Liver (tissue), 9 donors: ENCODE data around the gene USP15. TPM values are rescaled to one million over a fixed set of nuclear protein-coding genes. Genes with fewer than 3 reads are reported as not detected.

Experiments
- DNase-seq: peaks from one replicate; pipeline ENCODE4 v3.0.0-alpha.2; 2017; ENCODE audit warnings: low spot score
- H3K27ac ChIP-seq, 2 donors: one replicate each; pipeline ENCODE4 v1.7.0; 2013; ENCODE audit warnings: inconsistent platforms in 2 of 2, low read length in 2 of 2, control low read depth in 1 of 2, low read depth in 1 of 2, mild to moderate bottlenecking in 1 of 2
- H3K27me3 ChIP-seq, 4 donors: one replicate each; pipeline versions ENCODE4 v1.6.1 to v1.7.0; 2013; ENCODE audit warnings: low read length in 3 of 4, inconsistent platforms in 1 of 4, mild to moderate bottlenecking in 1 of 4, moderate library complexity in 1 of 4; ENCODE audit not compliant: control insufficient read depth in 4 of 4, insufficient read depth in 4 of 4
- H3K36me3 ChIP-seq, 4 donors: one replicate each; pipeline versions ENCODE4 v1.6.1 to v1.7.0; 2013; ENCODE audit warnings: low read length in 3 of 4, mild to moderate bottlenecking in 3 of 4, low read depth in 1 of 4, moderate library complexity in 1 of 4; ENCODE audit not compliant: control insufficient read depth in 4 of 4, insufficient read depth in 3 of 4
- H3K4me1 ChIP-seq, 4 donors: one replicate each; pipeline versions ENCODE4 v1.6.1 to v1.7.0; 2013; ENCODE audit warnings: low read length in 3 of 4, mild to moderate bottlenecking in 3 of 4, moderate library complexity in 1 of 4; ENCODE audit not compliant: control insufficient read depth in 4 of 4, insufficient read depth in 4 of 4
- H3K4me3 ChIP-seq, 3 donors: one replicate each; pipeline versions ENCODE4 v1.6.1 to v1.7.0; 2013; ENCODE audit warnings: low read length in 3 of 3, control low read depth in 1 of 3, low read depth in 1 of 3, mild to moderate bottlenecking in 1 of 3
- H3K9ac ChIP-seq, 2 donors: one replicate each; pipeline ENCODE4 v1.7.0; 2013; ENCODE audit warnings: low read length in 2 of 2, mild to moderate bottlenecking in 2 of 2, moderate library complexity in 2 of 2, control low read depth in 1 of 2, low read depth in 1 of 2
- H3K9me3 ChIP-seq, 4 donors: one replicate each; pipeline versions ENCODE4 v1.6.1 to v1.7.0; 2013; ENCODE audit warnings: low read length in 3 of 4; ENCODE audit not compliant: control insufficient read depth in 4 of 4
- ATF3 ChIP-seq: IDR thresholded peaks from 2 replicates; pipeline ENCODE4 v1.6.1; 2016; ENCODE audit warnings: antibody characterized with exemption
- CTCF ChIP-seq: fragments of 150-350 bp; IDR thresholded peaks from 2 replicates; pipeline ENCODE4 v1.5.1; 2017; ENCODE audit warnings: improper control_type of control experiment, low read depth, low read length; ENCODE audit not compliant: missing input control
- EGR1 ChIP-seq, 2 donors: IDR thresholded peaks; 2 replicates each; pipeline ENCODE4 v1.6.1; 2016 to 2018; ENCODE audit warnings: antibody characterized with exemption in 2 of 2, low read depth in 2 of 2
- FOXA1 ChIP-seq: IDR thresholded peaks from 2 replicates; pipeline ENCODE4 v1.6.1; 2016; ENCODE audit warnings: antibody characterized with exemption
- FOXA2 ChIP-seq: IDR thresholded peaks from 2 replicates; pipeline ENCODE4 v1.6.1; 2016; ENCODE audit warnings: antibody characterized with exemption
- GABPA ChIP-seq, 2 donors: IDR thresholded peaks in 1 of 2; conservative IDR thresholded peaks in 1 of 2; 2 replicates each; pipeline ENCODE4 v1.6.1; 2016; ENCODE audit warnings: antibody characterized with exemption in 2 of 2, mild to moderate bottlenecking in 1 of 2, moderate library complexity in 1 of 2
- HNF4A ChIP-seq, 2 donors: conservative IDR thresholded peaks; 2 replicates each; pipeline ENCODE4 v1.6.1; 2016; ENCODE audit warnings: antibody characterized with exemption in 2 of 2, mild to moderate bottlenecking in 2 of 2
- HNF4G ChIP-seq: IDR thresholded peaks from 2 replicates; pipeline ENCODE4 v1.6.1; 2016; ENCODE audit warnings: antibody characterized with exemption
- JUND ChIP-seq, 2 donors: IDR thresholded peaks; 2 replicates each; pipeline ENCODE4 v1.6.1; 2016; ENCODE audit warnings: antibody characterized with exemption in 2 of 2
- MAX ChIP-seq: IDR thresholded peaks from 2 replicates; pipeline ENCODE4 v1.6.1; 2016; ENCODE audit warnings: antibody characterized with exemption
- RAD21 ChIP-seq, 2 donors: IDR thresholded peaks; 2 replicates each; pipeline ENCODE4 v1.6.1; 2016; ENCODE audit warnings: antibody characterized with exemption in 2 of 2, mild to moderate bottlenecking in 2 of 2
- REST ChIP-seq: IDR thresholded peaks from 2 replicates; pipeline ENCODE4 v1.6.1; 2016; ENCODE audit warnings: antibody characterized with exemption, mild to moderate bottlenecking
- RXRA ChIP-seq, 2 donors: IDR thresholded peaks; 2 replicates each; pipeline ENCODE4 v1.6.1; 2017 to 2018; ENCODE audit warnings: antibody characterized with exemption in 2 of 2, mild to moderate bottlenecking in 1 of 2
- SP1 ChIP-seq: IDR thresholded peaks from 2 replicates; pipeline ENCODE4 v1.6.1; 2018; ENCODE audit warnings: antibody characterized with exemption, mild to moderate bottlenecking
- TAF1 ChIP-seq: conservative IDR thresholded peaks from 2 replicates; pipeline ENCODE4 v1.6.1; 2016; ENCODE audit warnings: antibody characterized with exemption, mild to moderate bottlenecking
- YY1 ChIP-seq: IDR thresholded peaks from 2 replicates; pipeline ENCODE4 v1.6.1; 2016; ENCODE audit warnings: antibody characterized with exemption, mild to moderate bottlenecking
- ZBTB33 ChIP-seq: IDR thresholded peaks from 2 replicates; pipeline ENCODE4 v1.6.1; 2016; ENCODE audit warnings: antibody characterized with exemption
- WGBS: extraction: QIAGEN DNeasy Blood & Tissue Kit; methylation state at CpG from one replicate; pipeline ENCODE4 v1.1.7; 2013; 5-methylcytosine and 5-hydroxymethylcytosine counted together
- polyA plus RNA-seq, 2 donors: library from polyadenylated mRNA; stranded (reverse) in 1 of 2; unstranded in 1 of 2; fragments of 200-250 nt in 1 of 2; fragments of >200 nt in 1 of 2; fragmentation: Nextera tagmentation in 1 of 2; extraction: Ambion mirVana in 1 of 2; gene quantifications; one replicate each; pipeline versions ENCODE4 v1.2.1 to v1.2.3, GENCODE V29; 2013 to 2015
- total RNA-seq, 2 donors: library from RNA; depleted of rRNA; stranded (reverse); fragments of >200 nt; gene quantifications; one replicate each; pipeline ENCODE4 v1.2.3, GENCODE V29; 2014
- donor health status: healthy.
- donor health status: healthy.
- donor health status: healthy.
- donor health status: healthy.
- donor health status: healthy.

Gene USP15
- total and polyA plus RNA-seq, 4 donors: 16.6 to 188 (median 56.5) TPM

GRCh38 chr12:62269464-62270228, 9.4 kb downstream of the USP15 start:
- Histone ChIP-seq H3K9ac (no peak overlapping the region), H3K9me3 (no peaks in the 10 kb centered on the region), H3K27ac (no peak overlapping the region), H3K4me1 (peaks cover 6 to 52% (median 39%) of the 10 kb centered on the region in 4 donors), H3K27me3 (no peaks in the 10 kb centered on the region), H3K4me3 (no peak overlapping the region), H3K36me3 (no peaks in the 10 kb centered on the region)
- no peak for DNase-seq
- WGBS: 92% methylated on average over 3 of the region's 3 CpGs
- TF ChIP-seq RAD21 (IDR thresholded peaks at IDR 0.05): no peak
- no peak for TF ChIP-seq EGR1 (IDR thresholded peaks at IDR 0.05; ENCODE audit: low read depth in 2 of 2)
- no peak for TF ChIP-seq YY1

- H3K4me1 ChIP-seq: peaks cover 8 to 49% (median 35%) of the 10 kb centered on the region in 4 donors
- no peak for TF ChIP-seq FOXA2
- H3K27ac ChIP-seq: no peak overlapping the region
These were observed 10.2 kb downstream of the USP15 start for GRCh38 chr12:62270384-62270783.

GRCh38 chr12:62270872-62271271, 10.7 kb downstream of the USP15 start:
- WGBS: 62% methylated on average over 4 of the region's 4 CpGs
- DNase-seq: no peak
- Histone ChIP-seq H3K27ac (no peak overlapping the region), H3K4me1 (peaks cover 8 to 51% (median 34%) of the 10 kb centered on the region in 4 donors), H3K36me3 (no peaks in the 10 kb centered on the region), H3K27me3 (no peaks in the 10 kb centered on the region), H3K9me3 (no peaks in the 10 kb centered on the region), H3K4me3 (no peak overlapping the region), H3K9ac (no peak overlapping the region)
- TF ChIP-seq GABPA (IDR thresholded peaks at IDR 0.05 in 1 of 2, conservative IDR thresholded peaks at IDR 0.05 in 1 of 2) (no peak), RXRA (IDR thresholded peaks at IDR 0.05) (no peak), HNF4A (conservative IDR thresholded peaks at IDR 0.05) (no peak), ZBTB33 (no peak), REST (no peak), EGR1 (IDR thresholded peaks at IDR 0.05; ENCODE audit: low read depth in 2 of 2) (no peak), FOXA2 (no peak), FOXA1 (no peak), HNF4G (no peak), RAD21 (IDR thresholded peaks at IDR 0.05) (no peak), CTCF (no peak), ATF3 (no peak), JUND (IDR thresholded peaks at IDR 0.05) (no peak), SP1 (no peak), YY1 (no peak), MAX (no peak), TAF1 (no peak)

More at GRCh38 chr12:62270384-62270783, 10.2 kb downstream of the USP15 start:
- Histone ChIP-seq H3K36me3 (no peaks in the 10 kb centered on the region), H3K27me3 (no peaks in the 10 kb centered on the region), H3K4me3 (no peak overlapping the region), H3K9me3 (no peaks in the 10 kb centered on the region), H3K9ac (no peak overlapping the region)
- DNase-seq: no peak
- WGBS: 21% methylated on average over 1 of the region's 1 CpG
